Lung (tissue), 12 donors: Measurements from ENCODE around the gene DCDC1. TPM values are rescaled to one million over a fixed set of nuclear protein-coding genes. Genes with fewer than 3 reads are reported as not detected.

Experiments
- ATAC-seq: fragments of 200-7000 bp; cut with Tn5 transposase; one replicate; pipeline ENCODE4 v1.9.1; 2020; ENCODE audit warnings: moderate number of reproducible peaks; ENCODE audit not compliant: insufficient read depth, low FRiP score
- DNase-seq, 3 donors: peaks; one replicate each; pipeline ENCODE4 v3.0.0-alpha.2; 2013 to 2017
- H3K27ac ChIP-seq, 2 donors: one replicate each; pipeline ENCODE4 v1.5.1; 2013; ENCODE audit warnings: mild to moderate bottlenecking in 2 of 2, moderate library complexity in 2 of 2, control low read depth in 1 of 2, inconsistent platforms in 1 of 2, low read depth in 1 of 2, low read length in 1 of 2
- H3K27me3 ChIP-seq, 3 donors: one replicate each; pipeline ENCODE4 v1.5.1; 2013; ENCODE audit warnings: low read length in 2 of 3; ENCODE audit not compliant: control insufficient read depth in 3 of 3, insufficient read depth in 3 of 3
- H3K36me3 ChIP-seq, 4 donors: one replicate each; pipeline ENCODE4 v1.5.1; 2013; ENCODE audit warnings: low read length in 4 of 4, mild to moderate bottlenecking in 1 of 4, moderate library complexity in 1 of 4; ENCODE audit not compliant: control insufficient read depth in 4 of 4, insufficient read depth in 4 of 4
- H3K4me1 ChIP-seq, 5 donors: one replicate each; pipeline ENCODE4 v1.5.1; 2013; ENCODE audit warnings: low read length in 5 of 5, mild to moderate bottlenecking in 2 of 5, moderate library complexity in 1 of 5; ENCODE audit not compliant: control insufficient read depth in 5 of 5, insufficient read depth in 5 of 5
- H3K4me3 ChIP-seq: one replicate; pipeline ENCODE4 v1.5.1; 2013; ENCODE audit warnings: mild to moderate bottlenecking, control low read depth, moderate library complexity
- H3K9ac ChIP-seq, 2 donors: one replicate each; pipeline ENCODE4 v1.5.1; 2013; ENCODE audit warnings: low read length in 2 of 2, control low read depth in 1 of 2; ENCODE audit not compliant: insufficient read depth in 1 of 2
- H3K9me3 ChIP-seq, 4 donors: one replicate each; pipeline ENCODE4 v1.5.1; 2013; ENCODE audit warnings: low read length in 3 of 4, mild to moderate bottlenecking in 1 of 4, moderate library complexity in 1 of 4; ENCODE audit not compliant: control insufficient read depth in 4 of 4, insufficient read depth in 3 of 4
- CTCF ChIP-seq: IDR thresholded peaks from 2 replicates; pipeline ENCODE4 v1.5.1; 2012; ENCODE audit warnings: mild to moderate bottlenecking; ENCODE audit errors: control extremely low read depth, extremely low read depth
- WGBS, 2 donors: extraction: QIAGEN DNeasy Blood & Tissue Kit; methylation state at CpG; one replicate each; pipeline ENCODE4 v1.1.7; 2013; 5-methylcytosine and 5-hydroxymethylcytosine counted together
- polyA plus RNA-seq, 2 donors: library from polyadenylated mRNA; stranded (reverse); fragments of 200-250 nt; gene quantifications; one replicate each; pipeline ENCODE4 v1.2.1, GENCODE V29; 2013
- total RNA-seq, 2 donors: library from RNA; depleted of rRNA in 1 of 2; stranded (reverse); fragments of >200 nt in 1 of 2; gene quantifications; one replicate each; pipeline ENCODE4 v1.2.1, GENCODE V29; 2014 to 2021
- donor health status: control.
- donor health status: control.
- donor health status: Bipolar disorder and iron deficiency.
- donor health status: healthy.
- donor health status: DM: yes; HTN: yes; CAD: no.

The DCDC1 gene
- total and polyA plus RNA-seq, 4 donors, result 0.47 to 20.6 (median 4.7) TPM

- Histone ChIP-seq H3K4me1 (peaks cover 0 to 2% (median 0%) of the 10 kb centered on the region in 5 donors), H3K36me3 (no peaks in the 10 kb centered on the region), H3K4me3 (no peak overlapping the region), H3K27ac (no peak overlapping the region), H3K27me3 (no peaks in the 10 kb centered on the region), H3K9ac (no peak overlapping the region), H3K9me3 (peaks cover 0 to 3% (median 0%) of the 10 kb centered on the region in 4 donors)
- ATAC-seq, result no peak
- DNase-seq, result no peak
- WGBS, 2 donors, result 47 to 48% methylated on average over 5 of the region's 5 CpGs
- TF ChIP-seq CTCF, result no peak
These were observed 324.2 kb downstream of the DCDC1 start for GRCh38 chr11:31045335-31045734.

- Histone ChIP-seq H3K9me3 (no peaks in the 10 kb centered on the region), H3K9ac (no peak overlapping the region), H3K4me1 (no peaks in the 10 kb centered on the region), H3K27ac (no peak overlapping the region), H3K36me3 (no peaks in the 10 kb centered on the region), H3K4me3 (no peak overlapping the region), H3K27me3 (no peaks in the 10 kb centered on the region)
- WGBS, 2 donors, result 86 to 88% methylated on average over 7 of the region's 7 CpGs
- no peak for TF ChIP-seq CTCF
- DNase-seq (no peak), ATAC-seq (no peak)
These were observed 339.3 kb downstream of the DCDC1 start for GRCh38 chr11:31030138-31030792.

- no peak overlapping the region for H3K27ac ChIP-seq
- DNase-seq (no peak), ATAC-seq (no peak)
- TF ChIP-seq CTCF, result no peak
- no peaks in the 10 kb centered on the region for H3K9me3 ChIP-seq
- no peak overlapping the region for H3K9ac ChIP-seq
- H3K27me3 ChIP-seq, result no peaks in the 10 kb centered on the region
- H3K36me3 ChIP-seq, result no peaks in the 10 kb centered on the region
- 89 to 91% methylated on average over 6 of the region's 6 CpGs for WGBS, 2 donors
- no peak overlapping the region for H3K4me3 ChIP-seq
- no peaks in the 10 kb centered on the region for H3K4me1 ChIP-seq
These were observed 343.2 kb downstream of the DCDC1 start for GRCh38 chr11:31026315-31026714.

- H3K9ac ChIP-seq, result no peak overlapping the region
- no peaks in the 10 kb centered on the region for H3K27me3 ChIP-seq
- ATAC-seq, result no peak
- H3K27ac ChIP-seq, result no peak overlapping the region
- H3K4me1 ChIP-seq, result peaks cover 0 to 7% (median 0%) of the 10 kb centered on the region in 5 donors
- H3K36me3 ChIP-seq, result no peaks in the 10 kb centered on the region
- H3K4me3 ChIP-seq, result no peak overlapping the region
- WGBS, 2 donors, result 58 to 72% methylated on average over 2 of the region's 2 CpGs
- no peak for DNase-seq
- no peaks in the 10 kb centered on the region for H3K9me3 ChIP-seq
- no peak for TF ChIP-seq CTCF
These were observed 347.5 kb downstream of the DCDC1 start for GRCh38 chr11:31022080-31022479.
